OCI-LY3 (cell line): ENCODE results near the gene FDPS.
"Not testable (repeated sequence)": the region's sequence is repeated elsewhere in the genome, so short reads cannot be mapped to it uniquely, and the experiment has no call there.

Experiments used
- H2AFZ ChIP-seq: fragments of 200-600, 300-600 bp; shearing (Covaris generic); 2 replicates; pipeline ENCODE4 v1.6.0; 2014; ENCODE audit warnings: antibody characterized with exemption, low read depth, low read length
- H3K27ac ChIP-seq: fragments of 200-600, 300-600 bp; sonication (generic); 2 replicates; pipeline ENCODE4 v1.5.1; 2014; ENCODE audit warnings: mild to moderate bottlenecking, low read length, moderate library complexity, mixed read lengths
- H3K27me3 ChIP-seq: fragments of 200-600, 300-600 bp; sonication (generic); 2 replicates; pipeline ENCODE4 v1.6.1; 2014; ENCODE audit warnings: low read depth, low read length, mixed read lengths
- H3K36me3 ChIP-seq: fragments of 200-600, 300-600 bp; sonication (generic); replicated peaks from 2 replicates; pipeline ENCODE3; 2014; ENCODE audit warnings: low read depth, low read length, mixed read lengths
- H3K4me1 ChIP-seq: fragments of 300-600, 200-600 bp; sonication (generic); 2 replicates; pipeline ENCODE4 v1.6.1; 2014; ENCODE audit warnings: low read length, mixed read lengths
- H3K4me2 ChIP-seq: fragments of 200-600, 300-600 bp; sonication (generic); 2 replicates; pipeline ENCODE4 v1.6.1; 2014; ENCODE audit warnings: low read length, mixed read lengths
- H3K4me3 ChIP-seq: fragments of 300-600, 200-600 bp; sonication (generic); 2 replicates; pipeline ENCODE4 v1.5.1; 2014; ENCODE audit warnings: antibody characterized with exemption, mild to moderate bottlenecking, low read length, moderate library complexity
- H3K79me2 ChIP-seq: fragments of 300-600, 200-600 bp; shearing (Covaris generic); 2 replicates; pipeline ENCODE4 v1.6.1; 2014; ENCODE audit warnings: mild to moderate bottlenecking, low read length, mixed read lengths
- H3K9ac ChIP-seq: fragments of 300-600, 200-600 bp; shearing (Covaris generic); 2 replicates; pipeline ENCODE4 v1.6.0; 2014; ENCODE audit warnings: mild to moderate bottlenecking, low read length, moderate library complexity
- H3K9me3 ChIP-seq: fragments of 200-600, 300-600 bp; shearing (Covaris generic); 2 replicates; pipeline ENCODE4 v1.6.1; 2014; ENCODE audit warnings: low read length, mixed read lengths; ENCODE audit not compliant: insufficient read depth
- H4K20me1 ChIP-seq: fragments of 200-600, 300-600 bp; sonication (generic); 2 replicates; pipeline ENCODE4 v1.6.1; 2016; ENCODE audit warnings: low read length, mixed read lengths; ENCODE audit not compliant: insufficient read depth
- EZH2phosphoT487 ChIP-seq: fragments of 200-600 bp; shearing (Covaris generic); IDR thresholded peaks from 2 replicates; pipeline ENCODE4 v1.6.1; 2018; ENCODE audit warnings: antibody characterized with exemption, mixed run types, low read depth
- TF ChIP-seq, protein P1 (sequence below): fragments of 200-600, 300-600 bp; sonication (generic); IDR thresholded peaks from 2 replicates; pipeline ENCODE4 v1.5.1; 2014; ENCODE audit warnings: antibody characterized with exemption, low read length, low read depth

Gene FDPS

DNA sequence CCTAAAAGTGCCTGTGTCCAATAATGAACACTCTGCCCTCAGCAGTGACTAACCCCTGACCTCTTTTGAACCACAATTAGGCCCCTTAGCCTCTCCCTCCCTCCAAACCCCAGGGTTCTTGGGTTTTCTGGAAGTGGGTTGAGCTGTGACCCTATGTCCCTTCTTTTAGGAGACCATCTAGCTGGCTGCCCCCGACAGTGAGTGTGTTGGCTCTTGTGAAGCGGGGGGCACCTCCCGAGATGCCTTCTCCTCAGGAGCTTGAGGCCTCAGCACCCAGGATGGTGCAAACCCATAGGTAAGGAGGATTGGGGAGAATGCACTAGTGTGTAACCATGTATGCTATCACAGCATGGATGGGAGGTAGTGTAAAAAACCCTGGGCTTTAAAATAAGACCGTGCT lies 19.3 kb downstream of the FDPS start:
- no peak overlapping the region for H3K4me3 ChIP-seq
- no peaks in the 10 kb centered on the region for H4K20me1 ChIP-seq
- H2AFZ ChIP-seq = no peak overlapping the region
- H3K27ac ChIP-seq = no peak overlapping the region
- TF ChIP-seq EZH2phosphoT487 = no peak
- TF ChIP-seq, protein P1, sequence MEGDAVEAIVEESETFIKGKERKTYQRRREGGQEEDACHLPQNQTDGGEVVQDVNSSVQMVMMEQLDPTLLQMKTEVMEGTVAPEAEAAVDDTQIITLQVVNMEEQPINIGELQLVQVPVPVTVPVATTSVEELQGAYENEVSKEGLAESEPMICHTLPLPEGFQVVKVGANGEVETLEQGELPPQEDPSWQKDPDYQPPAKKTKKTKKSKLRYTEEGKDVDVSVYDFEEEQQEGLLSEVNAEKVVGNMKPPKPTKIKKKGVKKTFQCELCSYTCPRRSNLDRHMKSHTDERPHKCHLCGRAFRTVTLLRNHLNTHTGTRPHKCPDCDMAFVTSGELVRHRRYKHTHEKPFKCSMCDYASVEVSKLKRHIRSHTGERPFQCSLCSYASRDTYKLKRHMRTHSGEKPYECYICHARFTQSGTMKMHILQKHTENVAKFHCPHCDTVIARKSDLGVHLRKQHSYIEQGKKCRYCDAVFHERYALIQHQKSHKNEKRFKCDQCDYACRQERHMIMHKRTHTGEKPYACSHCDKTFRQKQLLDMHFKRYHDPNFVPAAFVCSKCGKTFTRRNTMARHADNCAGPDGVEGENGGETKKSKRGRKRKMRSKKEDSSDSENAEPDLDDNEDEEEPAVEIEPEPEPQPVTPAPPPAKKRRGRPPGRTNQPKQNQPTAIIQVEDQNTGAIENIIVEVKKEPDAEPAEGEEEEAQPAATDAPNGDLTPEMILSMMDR = no peak
- H3K27me3 ChIP-seq = no peaks in the 10 kb centered on the region
- H3K36me3 ChIP-seq = peaks cover 17% of the 10 kb centered on the region
- H3K9ac ChIP-seq = no peak overlapping the region
- no peaks in the 10 kb centered on the region for H3K9me3 ChIP-seq
- H3K4me2 ChIP-seq = no peak overlapping the region
- H3K4me1 ChIP-seq = peaks cover 21% of the 10 kb centered on the region
- no peaks in the 10 kb centered on the region for H3K79me2 ChIP-seq

DNA sequence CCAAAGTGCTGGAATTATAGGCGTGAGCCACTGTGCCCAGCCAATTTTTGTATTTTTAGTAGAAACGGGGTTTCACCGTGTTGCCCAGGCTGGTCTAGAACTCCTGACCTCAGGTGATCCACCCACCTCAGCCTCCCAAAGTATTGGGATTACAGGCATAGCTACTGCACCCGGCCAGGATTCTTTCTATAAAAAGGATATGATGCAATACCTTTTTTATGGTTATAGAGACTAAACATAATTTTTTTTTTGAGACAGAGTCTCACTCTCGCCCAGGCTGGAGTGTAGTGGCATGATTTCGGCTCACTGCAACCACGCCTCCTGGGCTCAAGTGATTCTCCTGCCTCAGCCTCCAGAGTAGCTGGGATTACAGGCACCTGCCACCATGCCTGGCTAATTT lies 20.2 kb downstream of the FDPS start:
- H3K4me2 ChIP-seq, H3K9me3 ChIP-seq, H3K4me3 ChIP-seq, H2AFZ ChIP-seq, H3K9ac ChIP-seq, H3K27ac ChIP-seq, H4K20me1 ChIP-seq, H3K79me2 ChIP-seq, H3K27me3 ChIP-seq: not testable (repeated sequence)
- peaks cover 17% of the 10 kb centered on the region for H3K36me3 ChIP-seq
- H3K4me1 ChIP-seq = peaks cover 21% of the 10 kb centered on the region

DNA sequence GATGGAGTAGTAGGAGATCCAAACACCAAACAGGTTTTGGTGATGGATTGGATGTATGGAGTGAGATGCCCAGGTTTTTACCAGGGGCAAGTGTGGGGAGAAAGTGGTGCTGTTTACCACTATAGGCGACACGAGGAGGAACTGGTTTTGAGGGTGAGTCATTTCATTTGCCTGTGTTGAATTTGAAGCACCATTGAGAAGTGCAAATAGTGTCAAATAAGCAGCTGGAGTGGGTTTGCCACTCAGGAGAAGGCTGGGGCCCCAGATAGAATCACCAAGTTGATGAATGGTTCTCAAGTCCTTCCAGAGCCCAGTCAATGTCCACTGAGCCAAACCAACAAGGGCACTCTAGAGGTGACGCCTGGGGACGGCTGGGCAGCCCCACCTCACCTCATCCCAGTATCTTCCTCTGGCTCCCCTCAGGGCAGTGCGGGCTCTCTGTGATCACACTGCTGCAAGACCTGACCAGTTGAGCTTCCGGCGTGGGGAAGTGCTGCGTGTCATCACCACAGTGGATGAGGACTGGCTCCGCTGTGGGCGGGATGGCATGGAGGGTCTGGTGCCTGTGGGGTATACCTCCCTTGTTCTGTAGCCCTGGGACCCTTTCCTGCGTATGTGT lies 21.4 kb downstream of the FDPS start:
- Histone ChIP-seq H3K79me2 (no peaks in the 10 kb centered on the region), H3K27ac (peak overlapping the region; percentile 72), H3K27me3 (no peaks in the 10 kb centered on the region), H3K4me2 (peak overlapping the region; percentile 35), H4K20me1 (no peaks in the 10 kb centered on the region), H3K4me1 (peaks cover 21% of the 10 kb centered on the region), H2AFZ (no peak overlapping the region), H3K36me3 (peaks cover 23% of the 10 kb centered on the region), H3K9me3 (no peaks in the 10 kb centered on the region), H3K4me3 (no peak overlapping the region), H3K9ac (no peak overlapping the region)
- TF ChIP-seq EZH2phosphoT487 = no peak
- TF ChIP-seq, protein P1 = no peak

DNA sequence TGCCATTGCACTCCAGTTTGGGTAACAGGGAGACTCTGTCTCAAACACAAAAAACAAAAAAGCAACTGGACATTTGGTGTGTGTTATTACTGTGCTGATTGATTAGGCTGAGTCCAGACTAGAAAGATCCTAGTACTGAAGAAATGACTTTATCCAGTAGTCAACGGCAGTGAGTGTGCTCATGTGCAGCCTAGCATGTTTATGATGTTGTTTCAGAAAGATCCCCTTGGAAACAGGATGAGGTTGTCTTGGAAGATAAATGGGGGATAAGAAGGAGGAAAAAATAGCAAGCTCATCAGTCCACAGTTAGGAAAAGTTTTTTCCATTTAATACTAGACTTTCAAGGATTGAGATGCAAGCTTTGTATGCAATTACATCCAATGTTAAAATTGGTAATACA lies 26.3 kb downstream of the FDPS start:
- Histone ChIP-seq H3K4me3 (no peak overlapping the region), H3K9ac (no peak overlapping the region), H3K27ac (no peak overlapping the region), H2AFZ (no peak overlapping the region), H3K4me2 (no peak overlapping the region), H3K9me3 (no peaks in the 10 kb centered on the region), H3K4me1 (peaks cover 17% of the 10 kb centered on the region), H3K36me3 (peaks cover 41% of the 10 kb centered on the region), H3K79me2 (no peaks in the 10 kb centered on the region), H3K27me3 (no peaks in the 10 kb centered on the region), H4K20me1 (no peaks in the 10 kb centered on the region)
- TF ChIP-seq, protein P1 = no peak
- no peak for TF ChIP-seq EZH2phosphoT487
